SK-N-SH (cell line): ENCODE results near the gene OR2M3. TPM values are rescaled to one million over a fixed set of nuclear protein-coding genes. Genes with fewer than 3 reads are reported as not detected.

Experiments
- CTCF ChIA-PET: fragments of 300-600, 350-600 bp; formaldehyde crosslinking; extraction: SDS; loops from one replicate; lab custom pipeline; 2021; lab: Yijun Ruan, JAX
- POLR2A ChIA-PET: fragments of 350-600 bp; sonication (Branson Sonifier 250); formaldehyde crosslinking; extraction: SDS; loops from one replicate; lab custom pipeline; 2020; ENCODE audit warnings: antibody characterized with exemption, inconsistent platforms; lab: Yijun Ruan, JAX
- DNase-seq: peaks from one replicate; pipeline ENCODE4 v3.0.0; 2012
- H2AFZ ChIP-seq: fragments of 200-600 bp; sonication (generic); 2 replicates; pipeline ENCODE4 v1.8.1; 2016; ENCODE audit warnings: antibody characterized with exemption, mild to moderate bottlenecking, low read depth
- H3F3A ChIP-seq: fragments of 200-600 bp; sonication (generic); replicated peaks from 2 replicates; pipeline ENCODE3; 2016; ENCODE audit warnings: antibody characterized with exemption, mild to moderate bottlenecking; ENCODE audit not compliant: insufficient read depth
- H3K27ac ChIP-seq, 2 experiments: fragments of 200-500 bp in 1 of 2; fragments of 200-600 bp in 1 of 2; sonication (Bioruptor generic) in 1 of 2; sonication (generic), shearing (Covaris generic) in 1 of 2; 2 replicates each; pipeline versions ENCODE4 v1.5.1 to v1.6.1; 2014 to 2016; ENCODE audit warnings: low read depth in 2 of 2, inconsistent platforms in 1 of 2, low read length in 1 of 2, mild to moderate bottlenecking in 1 of 2, mixed read lengths in 1 of 2
- H3K27me3 ChIP-seq: fragments of 200-600 bp; sonication (generic), shearing (Covaris generic); 2 replicates; pipeline ENCODE4 v1.6.1; 2016; ENCODE audit warnings: mixed run types; ENCODE audit not compliant: insufficient read depth
- H3K36me3 ChIP-seq, 2 experiments: fragments of 200-500 bp in 1 of 2; fragments of 200-600 bp in 1 of 2; sonication (Bioruptor generic) in 1 of 2; sonication (generic) in 1 of 2; replicated peaks in 1 of 2; 2 replicates each; pipeline versions ENCODE3 to v1.5.1; 2014 to 2016; ENCODE audit warnings: low read length in 1 of 2, mild to moderate bottlenecking in 1 of 2; ENCODE audit not compliant: insufficient read depth in 2 of 2, control insufficient read depth in 1 of 2
- H3K4me1 ChIP-seq, 2 experiments: fragments of 200-500 bp in 1 of 2; fragments of 200-600 bp in 1 of 2; sonication (Bioruptor generic) in 1 of 2; sonication (generic), shearing (Covaris generic) in 1 of 2; 2 replicates each; pipeline versions ENCODE4 v1.5.1 to v1.6.1; 2014 to 2016; ENCODE audit warnings: low read depth in 1 of 2, low read length in 1 of 2, mixed run types in 1 of 2; ENCODE audit not compliant: insufficient read depth in 2 of 2, control insufficient read depth in 1 of 2
- H3K4me2 ChIP-seq: fragments of 200-600 bp; sonication (generic), shearing (Covaris generic); 2 replicates; pipeline ENCODE4 v1.6.1; 2017; ENCODE audit warnings: mixed run types
- H3K4me3 ChIP-seq, 2 experiments: fragments of 200-500 bp in 1 of 2; fragments of 200-600 bp in 1 of 2; sonication (Bioruptor generic) in 1 of 2; sonication (generic), shearing (Covaris generic) in 1 of 2; 2 replicates each; pipeline versions ENCODE4 v1.5.1 to v1.8.1; 2014 to 2016; ENCODE audit warnings: low read depth in 2 of 2, inconsistent platforms in 1 of 2, low read length in 1 of 2, mild to moderate bottlenecking in 1 of 2, mixed read lengths in 1 of 2, moderate library complexity in 1 of 2
- H3K79me2 ChIP-seq: fragments of 200-600 bp; sonication (generic); 2 replicates; pipeline ENCODE4 v1.8.1; 2017; ENCODE audit warnings: mild to moderate bottlenecking; ENCODE audit not compliant: insufficient read depth
- H3K9ac ChIP-seq: fragments of 200-600 bp; sonication (generic); 2 replicates; pipeline ENCODE4 v1.6.1; 2017; ENCODE audit warnings: mixed run types
- H3K9me2 ChIP-seq: fragments of 200-600 bp; sonication (generic); 2 replicates; pipeline ENCODE4 v1.6.1; 2017; ENCODE audit warnings: mixed run types
- H3K9me3 ChIP-seq: fragments of 200-600 bp; sonication (generic); 2 replicates; pipeline ENCODE4 v1.6.1; 2017; ENCODE audit warnings: mixed run types, mild to moderate bottlenecking, moderate library complexity
- H4K20me1 ChIP-seq: fragments of 200-600 bp; sonication (generic); 2 replicates; pipeline ENCODE4 v1.6.1; 2017; ENCODE audit warnings: mild to moderate bottlenecking, mixed run types; ENCODE audit not compliant: insufficient read depth
- CTCF ChIP-seq: fragments of 200-600 bp; sonication (generic); IDR thresholded peaks from 2 replicates; pipeline ENCODE4 v1.6.1; 2017; ENCODE audit warnings: antibody characterized with exemption, mild to moderate bottlenecking, moderate library complexity
- ELF1 ChIP-seq: IDR thresholded peaks from 2 replicates; pipeline ENCODE4 v1.4.0; 2012
- EP300 ChIP-seq, 2 experiments: IDR thresholded peaks; 2 replicates each; pipeline versions ENCODE4 v1.4.0 to v1.6.1; 2012; ENCODE audit warnings: borderline replicate concordance in 1 of 2, low read depth in 1 of 2, low read length in 1 of 2
- FOSL2 ChIP-seq: IDR thresholded peaks from 2 replicates; pipeline ENCODE4 v1.4.0; 2012; ENCODE audit warnings: low read depth, mild to moderate bottlenecking, moderate library complexity, borderline replicate concordance
- FOXM1 ChIP-seq: IDR thresholded peaks from 2 replicates; pipeline ENCODE4 v1.4.0; 2012; ENCODE audit warnings: low read depth, mild to moderate bottlenecking
- GABPA ChIP-seq: IDR thresholded peaks from 2 replicates; pipeline ENCODE4 v1.4.0; 2012; ENCODE audit warnings: low read depth, mild to moderate bottlenecking
- JUND ChIP-seq: IDR thresholded peaks from 2 replicates; pipeline ENCODE4 v1.4.0; 2012
- MEF2A ChIP-seq: IDR thresholded peaks from 2 replicates; pipeline ENCODE4 v1.4.0; 2012; ENCODE audit warnings: low read depth, borderline replicate concordance
- MXI1 ChIP-seq: IDR thresholded peaks from 2 replicates; pipeline ENCODE4 v1.6.1; 2012; ENCODE audit warnings: mild to moderate bottlenecking, low read depth, low read length, improper control_type of control experiment
- NRF1 ChIP-seq: IDR thresholded peaks from 2 replicates; pipeline ENCODE4 v1.6.1; 2012; ENCODE audit warnings: low read depth, mild to moderate bottlenecking, low read length
- PBX3 ChIP-seq: IDR thresholded peaks from 2 replicates; pipeline ENCODE4; 2012
- POLR2AphosphoS5 ChIP-seq: IDR thresholded peaks from 2 replicates; pipeline ENCODE4 v1.6.1; 2012; ENCODE audit warnings: low read depth, low read length
- RAD21 ChIP-seq: IDR thresholded peaks from 2 replicates; pipeline ENCODE4 v1.6.1; 2012; ENCODE audit warnings: mild to moderate bottlenecking, low read length
- RCOR1 ChIP-seq: fragments of 150-350 bp; IDR thresholded peaks from 2 replicates; pipeline ENCODE4 v1.6.1; 2017; ENCODE audit warnings: antibody characterized with exemption, low read length
- RFX5 ChIP-seq: IDR thresholded peaks from 2 replicates; pipeline ENCODE4 v1.6.1; 2012; ENCODE audit warnings: mild to moderate bottlenecking, improper control_type of control experiment, low read length
- SIN3A ChIP-seq: IDR thresholded peaks from 2 replicates; pipeline ENCODE4 v1.6.1; 2012; ENCODE audit warnings: low read depth, mild to moderate bottlenecking, low read length, moderate library complexity, borderline replicate concordance
- SMC3 ChIP-seq: IDR thresholded peaks from 2 replicates; pipeline ENCODE4 v1.6.1; 2012; ENCODE audit warnings: low read depth, low read length, improper control_type of control experiment
- TAF1 ChIP-seq: IDR thresholded peaks from 2 replicates; pipeline ENCODE4 v1.6.1; 2012; ENCODE audit warnings: low read depth, mild to moderate bottlenecking, low read length, moderate library complexity, borderline replicate concordance
- TCF12 ChIP-seq: IDR thresholded peaks from 2 replicates; pipeline ENCODE4 v1.4.0; 2012
- USF1 ChIP-seq: IDR thresholded peaks from 2 replicates; pipeline ENCODE4 v1.4.0; 2012; ENCODE audit warnings: low read depth, borderline replicate concordance
- USF2 ChIP-seq: fragments of 150-350 bp; IDR thresholded peaks from 2 replicates; pipeline ENCODE4 v1.6.1; 2017; ENCODE audit warnings: antibody characterized with exemption, low read length, low read depth, borderline replicate concordance
- ZBTB33 ChIP-seq: IDR thresholded peaks from 2 replicates; pipeline ENCODE4 v1.4.0; 2012; ENCODE audit warnings: low read depth, borderline replicate concordance
- WGBS: methylation state at CpG from one replicate; pipeline ENCODE4 v1.1.6; 2017; ENCODE audit warnings: low lambda C conversion rate; 5-methylcytosine and 5-hydroxymethylcytosine counted together
- polyA plus RNA-seq, 3 experiments: library from polyadenylated mRNA; depleted of rRNA; stranded (reverse); fragments of >200 nt; gene quantifications; 2 replicates each; pipeline ENCODE4 v1.2.3, GENCODE V29; 2012

OR2M3 gene
- polyA plus RNA-seq, 1 of the 3 experiments (the other 2 are of a cell fraction), result not detected

GRCh38 chr1:248187363-248187762, 9.7 kb upstream of the OR2M3 start (continued):
- no peak for TF ChIP-seq ZBTB33
- TF ChIP-seq TAF1, result no peak
- TF ChIP-seq SIN3A, result no peak
- no peak for TF ChIP-seq FOXM1
- no peak for TF ChIP-seq JUND
- no peak for TF ChIP-seq MXI1

GRCh38 chr1:248189026-248189425, 8.0 kb upstream of the OR2M3 start:
- TF ChIP-seq MEF2A (no peak), ELF1 (no peak), PBX3 (no peak), RAD21 (no peak), USF2 (no peak), RCOR1 (no peak), NRF1 (no peak), JUND (no peak), GABPA (no peak), SMC3 (no peak), FOSL2 (no peak), FOXM1 (no peak), CTCF (no peak), EP300 (IDR thresholded peaks at IDR 0.05; ENCODE audit: borderline replicate concordance in 1 of 2, low read depth in 1 of 2, low read length in 1 of 2) (no peak), USF1 (no peak), ZBTB33 (no peak), SIN3A (no peak), RFX5 (no peak), TCF12 (no peak), POLR2AphosphoS5 (no peak)
- 0% methylated on average over 4 of the region's 11 CpGs for WGBS

More at GRCh38 chr1:248189026-248189425, 8.0 kb upstream of the OR2M3 start:
- Histone ChIP-seq H3F3A (no peaks in the 10 kb centered on the region), H3K4me1 (no peaks in the 10 kb centered on the region), H3K79me2 (no peaks in the 10 kb centered on the region), H3K36me3 (no peaks in the 10 kb centered on the region), H3K27ac (no peak overlapping the region), H3K9ac (no peak overlapping the region), H3K9me3 (no peaks in the 10 kb centered on the region), H4K20me1 (no peaks in the 10 kb centered on the region), H3K27me3 (no peaks in the 10 kb centered on the region), H3K4me2 (no peak overlapping the region), H3K4me3 (no peak overlapping the region), H2AFZ (no peak overlapping the region), H3K9me2 (no peaks in the 10 kb centered on the region)
- CTCF ChIA-PET, result no interaction called here
- DNase-seq, result no peak
- POLR2A ChIA-PET, result no interaction called here
